ENCODE measurements around the gene FNIP2.
A peak's percentile ranks its signal among the peaks of the same experiment; 100 is the strongest.

DNA sequence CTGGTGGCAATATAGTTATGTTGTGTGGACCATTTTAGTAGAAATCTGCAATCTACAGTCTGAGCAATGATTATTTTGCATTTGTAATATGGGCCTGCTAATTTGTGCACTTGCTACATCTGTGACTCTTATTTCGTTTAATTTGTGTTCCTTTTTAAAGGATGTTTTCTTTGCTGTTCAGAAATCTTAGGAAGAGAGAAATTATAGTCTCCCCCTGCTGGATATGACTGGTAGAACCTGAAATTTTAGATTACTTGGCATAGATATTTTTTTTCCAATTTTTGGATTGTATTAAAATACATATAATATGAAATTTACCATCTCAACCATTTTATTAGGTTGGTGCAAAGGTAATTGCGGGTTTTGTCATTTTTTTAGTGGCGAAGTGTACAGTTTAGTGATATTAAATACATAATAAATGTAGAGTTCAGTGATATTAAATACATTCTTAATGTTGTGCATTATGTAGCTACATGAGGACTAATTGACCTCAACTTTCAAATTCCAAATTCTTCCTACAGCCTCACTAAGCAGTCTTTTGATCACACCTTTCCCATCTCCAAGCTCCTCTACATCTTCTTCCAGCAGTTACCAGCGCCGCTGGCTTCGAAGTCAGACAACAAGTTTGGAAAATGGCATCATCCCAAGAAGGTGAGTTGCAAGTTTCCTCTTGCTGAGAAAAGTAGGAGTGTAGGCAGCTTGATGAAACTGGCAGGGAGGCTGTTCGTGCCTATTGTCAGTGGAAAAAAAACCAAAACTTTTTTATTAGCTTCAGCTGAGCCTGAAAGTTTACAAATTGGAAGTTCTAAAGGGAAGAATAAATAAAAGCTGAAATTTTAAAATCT lies 82.2 kb downstream of the FNIP2 start:
- TF ChIP-seq, protein P1, sequence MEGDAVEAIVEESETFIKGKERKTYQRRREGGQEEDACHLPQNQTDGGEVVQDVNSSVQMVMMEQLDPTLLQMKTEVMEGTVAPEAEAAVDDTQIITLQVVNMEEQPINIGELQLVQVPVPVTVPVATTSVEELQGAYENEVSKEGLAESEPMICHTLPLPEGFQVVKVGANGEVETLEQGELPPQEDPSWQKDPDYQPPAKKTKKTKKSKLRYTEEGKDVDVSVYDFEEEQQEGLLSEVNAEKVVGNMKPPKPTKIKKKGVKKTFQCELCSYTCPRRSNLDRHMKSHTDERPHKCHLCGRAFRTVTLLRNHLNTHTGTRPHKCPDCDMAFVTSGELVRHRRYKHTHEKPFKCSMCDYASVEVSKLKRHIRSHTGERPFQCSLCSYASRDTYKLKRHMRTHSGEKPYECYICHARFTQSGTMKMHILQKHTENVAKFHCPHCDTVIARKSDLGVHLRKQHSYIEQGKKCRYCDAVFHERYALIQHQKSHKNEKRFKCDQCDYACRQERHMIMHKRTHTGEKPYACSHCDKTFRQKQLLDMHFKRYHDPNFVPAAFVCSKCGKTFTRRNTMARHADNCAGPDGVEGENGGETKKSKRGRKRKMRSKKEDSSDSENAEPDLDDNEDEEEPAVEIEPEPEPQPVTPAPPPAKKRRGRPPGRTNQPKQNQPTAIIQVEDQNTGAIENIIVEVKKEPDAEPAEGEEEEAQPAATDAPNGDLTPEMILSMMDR (conservative IDR thresholded peaks at IDR 0.05; ENCODE audit: low read length) = peak; percentile 89
- TF ChIP-seq EZH2phosphoT487 (IDR thresholded peaks at IDR 0.05; ENCODE audit: borderline replicate concordance, low read depth, low read length) = no peak

All from OCI-LY7 (cell line).